Erythroblast (primary cell): Measurements from ENCODE around the gene CITED4.

Experiments
- GATA1 ChIP-seq: IDR thresholded peaks from 2 replicates; pipeline ENCODE4 v1.6.1; 2011; ENCODE audit warnings: low read depth, mild to moderate bottlenecking, control low read depth, low read length, moderate library complexity
- POLR2A ChIP-seq: IDR thresholded peaks from 2 replicates; pipeline ENCODE4 v1.6.1; 2011; ENCODE audit warnings: mild to moderate bottlenecking, low read length

DNA sequence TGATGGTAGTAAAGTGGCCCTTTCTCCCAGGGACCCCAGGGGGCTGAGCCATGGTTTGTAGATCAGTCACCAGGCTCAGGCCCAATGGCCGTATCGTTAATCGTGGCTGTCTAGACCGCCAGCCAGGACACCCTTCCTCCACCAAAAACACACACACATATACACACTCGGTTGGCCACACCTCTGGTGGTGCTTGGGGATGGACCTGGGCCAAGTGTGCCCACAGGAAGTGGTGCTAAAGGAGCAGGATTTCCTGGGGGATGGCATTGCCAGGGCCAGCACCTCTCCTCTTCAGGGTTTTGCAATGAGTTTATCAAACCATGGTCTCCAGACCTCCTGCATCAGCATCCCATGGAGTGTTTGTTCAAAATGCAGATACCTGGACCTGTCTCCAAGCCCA is 36.2 kb downstream of the CITED4 start:
- TF ChIP-seq POLR2A: no peak
- no peak for TF ChIP-seq GATA1
